Mesendoderm (in vitro differentiated cells): ENCODE data around the gene TEAD4.

Experiments used
- DNase-seq: peaks from one replicate; pipeline ENCODE4 v3.0.0; 2013
- H2AK5ac ChIP-seq: 2 replicates; pipeline ENCODE4 v1.6.1; 2013; ENCODE audit warnings: low read length, inconsistent platforms
- H2BK120ac ChIP-seq: 2 replicates; pipeline ENCODE4 v1.6.1; 2013; ENCODE audit warnings: low read depth, mild to moderate bottlenecking, low read length, moderate library complexity, mixed read lengths
- H2BK15ac ChIP-seq: replicated peaks from 2 replicates; pipeline ENCODE4 v1.6.1; 2013; ENCODE audit warnings: low read depth, mild to moderate bottlenecking, moderate library complexity
- H2BK5ac ChIP-seq: 2 replicates; pipeline ENCODE4 v1.6.1; 2013; ENCODE audit warnings: low read length, inconsistent platforms
- H3K18ac ChIP-seq: 2 replicates; pipeline ENCODE4 v1.6.1; 2013; ENCODE audit warnings: mild to moderate bottlenecking, low read length, mixed read lengths
- H3K23ac ChIP-seq: one replicate; pipeline ENCODE4 v1.6.1; 2013; ENCODE audit warnings: low read length
- H3K27ac ChIP-seq: 2 replicates; pipeline ENCODE4 v1.5.1; 2013; ENCODE audit warnings: low read depth, mild to moderate bottlenecking, inconsistent platforms, low read length, moderate library complexity
- H3K27me3 ChIP-seq: 2 replicates; pipeline ENCODE4 v1.6.1; 2013; ENCODE audit warnings: low read length, control low read depth, mild to moderate bottlenecking, inconsistent platforms; ENCODE audit not compliant: insufficient read depth, poor library complexity
- H3K36me3 ChIP-seq: 2 replicates; pipeline ENCODE4 v1.6.1; 2013; ENCODE audit warnings: low read length, inconsistent platforms; ENCODE audit not compliant: control insufficient read depth, insufficient read depth
- H3K4ac ChIP-seq: one replicate; pipeline ENCODE4 v1.6.1; 2013; ENCODE audit warnings: low read depth, mild to moderate bottlenecking, low read length, moderate library complexity
- H3K4me1 ChIP-seq: 2 replicates; pipeline ENCODE4 v1.6.1; 2013; ENCODE audit warnings: low read depth, low read length, inconsistent platforms; ENCODE audit not compliant: control insufficient read depth
- H3K4me2 ChIP-seq: 2 replicates; pipeline ENCODE4 v1.6.1; 2013; ENCODE audit warnings: low read length
- H3K4me3 ChIP-seq: 2 replicates; pipeline ENCODE4 v1.5.1; 2013; ENCODE audit warnings: mild to moderate bottlenecking, low read length
- H3K56ac ChIP-seq: one replicate; pipeline ENCODE4 v1.6.1; 2013; ENCODE audit warnings: low read length
- H3K79me1 ChIP-seq: 2 replicates; pipeline ENCODE4 v1.6.1; 2013; ENCODE audit warnings: low read length, inconsistent platforms
- H3K79me2 ChIP-seq: 2 replicates; pipeline ENCODE4 v1.6.1; 2013; ENCODE audit warnings: mild to moderate bottlenecking, low read length; ENCODE audit not compliant: control insufficient read depth, insufficient read depth
- H3K9ac ChIP-seq: 2 replicates; pipeline ENCODE4 v1.6.1; 2013; ENCODE audit warnings: low read length, inconsistent platforms
- H4K5ac ChIP-seq: one replicate; pipeline ENCODE4 v1.6.1; 2013; ENCODE audit warnings: low read length
- H4K8ac ChIP-seq: one replicate; pipeline ENCODE4 v1.6.1; 2013; ENCODE audit warnings: low read depth, mild to moderate bottlenecking, control low read depth, low read length, moderate library complexity
- WGBS: extraction: QIAGEN DNeasy Blood & Tissue Kit; methylation state at CpG from one replicate; pipeline ENCODE4 v1.1.7; 2013; ENCODE audit warnings: low lambda C conversion rate, missing lambda C conversion rate; ENCODE audit not compliant: insufficient coverage; ENCODE audit errors: extremely low coverage; 5-methylcytosine and 5-hydroxymethylcytosine counted together

TEAD4 gene

GRCh38 chr12:3083241-3083920 lies 124.2 kb downstream of the TEAD4 start:
- peaks cover 5% of the 10 kb centered on the region for H3K79me1 ChIP-seq
- no CpG with 5 or more reads among the region's 6 CpGs for WGBS
- DNase-seq: no peak
- no peaks in the 10 kb centered on the region for H3K36me3 ChIP-seq
- H3K4ac ChIP-seq: peak overlapping the region; percentile 6
- H2BK5ac ChIP-seq: no peak overlapping the region
- H3K4me2 ChIP-seq: no peak overlapping the region
- no peak overlapping the region for H2AK5ac ChIP-seq
- no peak overlapping the region for H2BK15ac ChIP-seq
- no peaks in the 10 kb centered on the region for H3K27me3 ChIP-seq
- H2BK120ac ChIP-seq: no peak overlapping the region
- H3K23ac ChIP-seq: no peak overlapping the region
- H4K5ac ChIP-seq: peak overlapping the region; percentile 44
- H3K27ac ChIP-seq: no peak overlapping the region
- no peak overlapping the region for H3K18ac ChIP-seq
- H3K4me1 ChIP-seq: peaks cover 4% of the 10 kb centered on the region
- no peak overlapping the region for H3K4me3 ChIP-seq
- H3K56ac ChIP-seq: no peak overlapping the region
- H3K9ac ChIP-seq: no peak overlapping the region
- H4K8ac ChIP-seq: no peak overlapping the region
- H3K79me2 ChIP-seq: no peaks in the 10 kb centered on the region

- no peaks in the 10 kb centered on the region for H3K36me3 ChIP-seq
- H3K79me2 ChIP-seq: no peaks in the 10 kb centered on the region
- no peak overlapping the region for H2BK5ac ChIP-seq
- peak; percentile 57 for DNase-seq
- H3K79me1 ChIP-seq: peaks cover 5% of the 10 kb centered on the region
- peaks cover 4% of the 10 kb centered on the region for H3K4me1 ChIP-seq
- H2BK15ac ChIP-seq: no peak overlapping the region
- H3K27ac ChIP-seq: no peak overlapping the region
- no peak overlapping the region for H3K23ac ChIP-seq
- H3K27me3 ChIP-seq: no peaks in the 10 kb centered on the region
- H2BK120ac ChIP-seq: no peak overlapping the region
- WGBS: no CpG with 5 or more reads among the region's 5 CpGs
- no peak overlapping the region for H3K4me3 ChIP-seq
- no peak overlapping the region for H3K4me2 ChIP-seq
- H3K56ac ChIP-seq: no peak overlapping the region
- no peak overlapping the region for H4K8ac ChIP-seq
- H3K9ac ChIP-seq: no peak overlapping the region
- no peak overlapping the region for H3K4ac ChIP-seq
- no peak overlapping the region for H3K18ac ChIP-seq
- H2AK5ac ChIP-seq: no peak overlapping the region
- H4K5ac ChIP-seq: no peak overlapping the region
Observed at GRCh38 chr12:3083921-3084347, 124.7 kb downstream of the TEAD4 start.

GRCh38 chr12:3084742-3085141 lies 125.5 kb downstream of the TEAD4 start:
- Histone ChIP-seq H3K9ac (peak overlapping the region; percentile 13), H3K27ac (no peak overlapping the region), H3K4ac (no peak overlapping the region), H3K79me2 (no peaks in the 10 kb centered on the region), H3K27me3 (no peaks in the 10 kb centered on the region), H3K23ac (no peak overlapping the region), H2BK15ac (no peak overlapping the region), H4K5ac (no peak overlapping the region), H3K56ac (no peak overlapping the region), H3K4me3 (no peak overlapping the region), H4K8ac (no peak overlapping the region), H2AK5ac (no peak overlapping the region), H2BK120ac (no peak overlapping the region), H3K4me1 (peaks cover 4% of the 10 kb centered on the region), H3K79me1 (peaks cover 5% of the 10 kb centered on the region), H2BK5ac (no peak overlapping the region), H3K4me2 (no peak overlapping the region), H3K18ac (no peak overlapping the region), H3K36me3 (no peaks in the 10 kb centered on the region)
- WGBS: no CpG with 5 or more reads among the region's 12 CpGs
- DNase-seq: peak; percentile 87

DNA sequence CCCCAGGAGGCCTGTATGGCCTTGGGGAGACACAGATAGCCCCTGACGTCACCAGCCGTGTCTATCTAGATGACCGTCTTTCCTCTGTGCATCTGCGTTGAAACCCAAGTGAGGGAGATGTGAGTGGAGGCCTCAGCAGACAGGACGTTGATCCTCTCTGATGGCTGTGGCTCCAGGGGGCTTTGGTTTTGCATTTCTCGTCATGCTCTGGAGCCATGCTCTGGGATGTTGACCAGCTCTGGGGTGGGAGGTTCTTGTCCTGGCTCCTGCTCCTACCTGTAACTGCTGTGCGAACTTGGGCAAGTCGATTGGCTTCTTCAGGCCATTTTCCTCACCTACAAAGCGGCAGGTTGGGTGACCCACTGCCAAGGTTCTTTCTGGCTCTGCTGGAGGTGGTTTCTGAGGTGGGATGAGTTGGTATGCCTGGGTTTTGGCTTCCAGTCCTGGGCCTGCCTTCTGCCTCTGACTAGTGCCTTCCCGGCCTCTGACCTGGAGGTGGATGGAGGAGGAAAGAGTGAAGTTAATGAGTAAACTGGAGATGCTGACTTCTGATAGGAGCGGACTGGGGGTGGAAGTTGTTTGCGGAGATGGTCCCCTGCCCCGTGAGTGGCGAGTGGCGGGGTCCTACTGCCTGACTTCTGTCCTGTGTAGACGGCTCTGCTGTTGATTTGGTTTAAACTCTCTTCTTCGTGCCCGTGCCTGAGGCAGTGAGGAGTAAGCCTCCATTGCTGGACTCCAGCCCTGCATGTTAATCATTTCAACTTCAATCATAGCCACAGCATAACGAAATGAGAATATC lies 126.3 kb downstream of the TEAD4 start:
- H2BK120ac ChIP-seq: no peak overlapping the region
- DNase-seq: no peak
- peaks cover 4% of the 10 kb centered on the region for H3K4me1 ChIP-seq

DNA sequence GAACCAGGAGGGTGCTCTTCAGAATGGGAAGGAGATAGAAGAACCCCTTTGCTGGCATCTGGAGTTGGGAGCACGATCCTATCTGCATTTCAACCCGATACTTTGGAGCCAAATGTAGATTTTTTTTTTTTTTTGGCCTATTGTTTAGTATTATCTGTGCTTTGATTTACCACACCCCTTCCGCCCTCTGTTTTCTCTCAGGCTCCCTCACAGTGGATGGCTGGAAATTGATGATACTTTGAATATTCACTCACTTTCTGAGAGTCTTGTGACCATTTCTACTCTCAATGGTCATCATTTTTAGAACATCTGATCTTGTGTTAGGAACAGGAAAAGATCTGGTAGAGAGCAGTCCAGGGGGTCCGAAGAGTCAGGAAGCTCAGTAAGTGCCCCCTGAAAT lies 127.0 kb downstream of the TEAD4 start:
- Histone ChIP-seq H3K4me3 (no peak overlapping the region), H3K4me1 (peaks cover 4% of the 10 kb centered on the region), H3K18ac (no peak overlapping the region), H3K4ac (no peak overlapping the region), H4K8ac (no peak overlapping the region), H3K9ac (no peak overlapping the region), H3K23ac (peak overlapping the region; percentile 76), H2BK120ac (no peak overlapping the region), H3K79me1 (peaks cover 4% of the 10 kb centered on the region), H3K4me2 (no peak overlapping the region), H3K27me3 (no peaks in the 10 kb centered on the region), H3K79me2 (no peaks in the 10 kb centered on the region), H2BK15ac (no peak overlapping the region), H2AK5ac (peak overlapping the region; percentile 43), H3K36me3 (no peaks in the 10 kb centered on the region), H3K56ac (no peak overlapping the region), H2BK5ac (no peak overlapping the region), H3K27ac (no peak overlapping the region), H4K5ac (no peak overlapping the region)
- no peak for DNase-seq
- WGBS: no CpG with 5 or more reads among the region's 4 CpGs

More for the DNA sequence above, 126.3 kb downstream of the TEAD4 start:
- H2BK15ac ChIP-seq: no peak overlapping the region
- H3K27me3 ChIP-seq: no peaks in the 10 kb centered on the region
- H4K5ac ChIP-seq: no peak overlapping the region
- H3K79me2 ChIP-seq: no peaks in the 10 kb centered on the region
- peaks cover 5% of the 10 kb centered on the region for H3K79me1 ChIP-seq
- WGBS: no CpG with 5 or more reads among the region's 19 CpGs
- H3K27ac ChIP-seq: no peak overlapping the region
- no peak overlapping the region for H3K4me3 ChIP-seq
- no peak overlapping the region for H4K8ac ChIP-seq
- H3K9ac ChIP-seq: no peak overlapping the region
- no peak overlapping the region for H3K4ac ChIP-seq
- H2AK5ac ChIP-seq: peak overlapping the region; percentile 43
- H2BK5ac ChIP-seq: no peak overlapping the region
- no peak overlapping the region for H3K18ac ChIP-seq
- no peak overlapping the region for H3K4me2 ChIP-seq
- H3K23ac ChIP-seq: peak overlapping the region; percentile 76
- H3K36me3 ChIP-seq: no peaks in the 10 kb centered on the region
- peak overlapping the region; percentile 56 for H3K56ac ChIP-seq
